Effector memory CD4-positive, alpha-beta T cell (primary cell): ENCODE results near the gene KISS1R.
"Not testable (repeated sequence)": the region's sequence is repeated elsewhere in the genome, so short reads cannot be mapped to it uniquely, and the experiment has no call there.

Experiments
- DNase-seq, 3 donors: peaks; one replicate each; pipeline ENCODE4 v3.0.0-alpha.2; 2020
- H3K27ac ChIP-seq: 2 replicates; pipeline ENCODE4 v1.7.0; 2013; ENCODE audit warnings: mild to moderate bottlenecking, low read length, moderate library complexity; ENCODE audit not compliant: insufficient read depth, poor library complexity, severe bottlenecking
- H3K27me3 ChIP-seq: replicated peaks from 2 replicates; pipeline ENCODE4 v1.7.0; 2013; ENCODE audit warnings: mild to moderate bottlenecking, low read length; ENCODE audit not compliant: insufficient read depth, control insufficient read depth, poor library complexity, severe bottlenecking
- H3K36me3 ChIP-seq: 2 replicates; pipeline ENCODE4 v1.7.0; 2013; ENCODE audit warnings: mild to moderate bottlenecking, low read length, moderate library complexity; ENCODE audit not compliant: control insufficient read depth, insufficient read depth
- H3K4me1 ChIP-seq: 2 replicates; pipeline ENCODE4 v1.7.0; 2013; ENCODE audit warnings: low read length, mild to moderate bottlenecking; ENCODE audit not compliant: control insufficient read depth, insufficient read depth, poor library complexity, severe bottlenecking
- H3K4me3 ChIP-seq: 2 replicates; pipeline ENCODE4 v1.7.0; 2013; ENCODE audit warnings: low read length, low read depth, mild to moderate bottlenecking; ENCODE audit not compliant: insufficient read depth, poor library complexity, severe bottlenecking
- H3K9me3 ChIP-seq: 2 replicates; pipeline ENCODE4 v1.7.0; 2013; ENCODE audit warnings: mild to moderate bottlenecking, low read length, moderate library complexity; ENCODE audit not compliant: control insufficient read depth

KISS1R gene

GRCh38 chr19:891421-892200 is 25.5 kb upstream of the KISS1R start:
- peak overlapping the region; percentile 87 for H3K27ac ChIP-seq
- H3K36me3 ChIP-seq = peaks cover 26% of the 10 kb centered on the region
- H3K27me3 ChIP-seq, DNase-seq, H3K9me3 ChIP-seq: not testable (repeated sequence)
- peak overlapping the region; percentile 91 for H3K4me3 ChIP-seq
- peaks cover 18% of the 10 kb centered on the region for H3K4me1 ChIP-seq

DNA sequence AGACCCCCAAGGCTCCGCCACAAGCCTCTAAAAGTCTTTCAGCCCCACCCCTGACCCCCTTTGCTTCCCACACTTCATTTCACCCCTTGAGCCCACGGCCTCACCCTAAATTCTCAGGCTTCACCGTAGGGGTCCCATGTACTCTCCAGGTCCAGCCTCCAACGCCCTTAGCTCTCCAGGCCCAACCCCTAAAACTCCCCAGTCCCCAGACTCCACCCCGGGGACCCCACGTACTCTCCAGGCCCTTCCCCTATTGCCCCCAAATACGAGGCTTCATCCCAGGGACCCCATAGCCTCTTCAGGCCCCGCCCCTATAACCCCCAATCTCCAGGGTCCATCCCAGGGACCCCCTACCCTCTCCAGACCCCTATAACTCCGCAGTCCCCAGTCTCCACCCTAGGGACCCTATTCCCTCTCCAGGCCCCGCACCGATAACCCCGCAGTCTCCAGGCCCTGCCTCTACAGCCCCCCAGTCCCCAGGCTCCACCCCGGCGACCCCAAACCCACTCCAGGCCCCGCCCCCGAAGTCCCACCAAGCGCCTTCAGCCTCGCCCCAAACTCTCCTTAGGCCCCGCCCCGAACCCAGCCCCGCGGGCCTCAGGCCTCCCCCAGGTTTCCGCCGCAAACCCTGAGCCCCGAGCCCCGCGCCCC is 24.8 kb upstream of the KISS1R start:
- Histone ChIP-seq H3K36me3 (peaks cover 29% of the 10 kb centered on the region), H3K4me3 (peak overlapping the region; percentile 91), H3K4me1 (peaks cover 18% of the 10 kb centered on the region), H3K27ac (peak overlapping the region; percentile 87), H3K9me3 (no peaks in the 10 kb centered on the region), H3K27me3 (no peaks in the 10 kb centered on the region)
- no peak for DNase-seq

- peak; percentile 85 to 89 (median 86) for DNase-seq
- Histone ChIP-seq H3K9me3 (no peaks in the 10 kb centered on the region), H3K27me3 (no peaks in the 10 kb centered on the region), H3K4me1 (peaks cover 18% of the 10 kb centered on the region), H3K36me3 (peaks cover 30% of the 10 kb centered on the region), H3K4me3 (peak within 1 kb of the TSS; percentile 91), H3K27ac (peak within 1 kb of the TSS; percentile 87)
Measured at GRCh38 chr19:892894-893689, 24.0 kb upstream of the KISS1R start, which contains the start of the genes MED16 and RNU6-9. Gene MED16, minus strand, starts transcription at chr19:893187. Its CDS starts 2,056 bp downstream, at chr19:891131. Gene RNU6-9, plus strand, starts transcription at chr19:893484.

DNA sequence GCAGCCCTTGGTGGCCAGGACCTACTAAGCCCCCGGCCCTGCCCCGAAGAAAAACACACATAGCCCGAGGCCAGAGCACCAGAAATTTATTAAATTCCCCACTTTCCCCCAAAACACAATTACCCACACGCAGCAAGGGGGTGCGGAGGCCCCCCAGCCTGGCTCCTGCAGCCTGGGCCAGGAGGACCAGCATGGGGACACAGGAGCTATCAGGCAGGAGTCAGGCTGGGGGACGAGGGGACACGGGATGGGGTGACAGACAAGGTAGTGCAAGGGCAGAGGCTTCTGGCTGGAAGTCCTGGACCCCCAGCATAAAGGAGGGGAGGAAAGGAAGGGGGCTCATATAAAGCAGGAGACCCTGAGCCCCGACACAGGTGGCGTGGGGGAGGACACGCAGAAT is 20.7 kb upstream of the KISS1R start:
- H3K9me3 ChIP-seq = no peaks in the 10 kb centered on the region
- peaks cover 37% of the 10 kb centered on the region for H3K36me3 ChIP-seq
- H3K4me3 ChIP-seq = no peak overlapping the region
- peaks cover 15% of the 10 kb centered on the region for H3K4me1 ChIP-seq
- DNase-seq = no peak
- H3K27ac ChIP-seq = no peak overlapping the region
- H3K27me3 ChIP-seq = no peaks in the 10 kb centered on the region

DNA sequence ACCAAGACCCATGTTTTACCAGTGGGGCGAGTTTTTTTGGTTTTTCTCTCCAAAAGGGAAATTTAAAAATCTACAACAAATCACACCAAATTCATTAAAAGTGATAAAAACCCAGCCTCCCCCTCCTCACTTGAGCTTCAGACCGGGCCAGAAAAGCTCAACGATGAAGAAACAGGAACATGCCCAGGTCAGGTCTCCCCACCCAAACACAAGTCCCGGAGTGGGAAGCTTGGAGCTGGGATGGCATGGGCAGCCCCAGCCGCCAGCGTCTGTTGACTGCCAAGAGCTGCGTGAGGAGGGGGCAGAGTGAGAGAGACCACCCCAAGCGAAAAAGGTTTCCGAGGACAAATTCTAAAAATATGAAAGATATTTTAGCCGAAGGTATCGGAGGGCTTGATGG is 20.1 kb upstream of the KISS1R start:
- Histone ChIP-seq H3K27ac (no peak overlapping the region), H3K27me3 (no peaks in the 10 kb centered on the region), H3K4me1 (peaks cover 12% of the 10 kb centered on the region), H3K36me3 (peaks cover 43% of the 10 kb centered on the region), H3K9me3 (no peaks in the 10 kb centered on the region), H3K4me3 (no peak overlapping the region)
- no peak for DNase-seq

- H3K27me3 ChIP-seq = no peaks in the 10 kb centered on the region
- H3K4me3 ChIP-seq = no peak overlapping the region
- peaks cover 48% of the 10 kb centered on the region for H3K36me3 ChIP-seq
- DNase-seq = no peak
- peaks cover 7% of the 10 kb centered on the region for H3K4me1 ChIP-seq
- H3K9me3 ChIP-seq = no peaks in the 10 kb centered on the region
- H3K27ac ChIP-seq = no peak overlapping the region
Measured at GRCh38 chr19:897442-898039, 19.6 kb upstream of the KISS1R start.

- Histone ChIP-seq H3K27ac (no peak overlapping the region), H3K4me1 (peaks cover 2% of the 10 kb centered on the region), H3K9me3 (no peaks in the 10 kb centered on the region), H3K4me3 (no peak overlapping the region), H3K36me3 (peaks cover 48% of the 10 kb centered on the region), H3K27me3 (no peaks in the 10 kb centered on the region)
- no peak for DNase-seq
Measured at GRCh38 chr19:898663-899062, 18.5 kb upstream of the KISS1R start.

GRCh38 chr19:899336-900042 is 17.6 kb upstream of the KISS1R start:
- H3K9me3 ChIP-seq = no peaks in the 10 kb centered on the region
- DNase-seq = no peak
- H3K4me3 ChIP-seq = no peak overlapping the region
- H3K27ac ChIP-seq = peak overlapping the region; percentile 21
- H3K4me1 ChIP-seq = no peaks in the 10 kb centered on the region
- H3K36me3 ChIP-seq = peaks cover 53% of the 10 kb centered on the region
- no peaks in the 10 kb centered on the region for H3K27me3 ChIP-seq

DNA sequence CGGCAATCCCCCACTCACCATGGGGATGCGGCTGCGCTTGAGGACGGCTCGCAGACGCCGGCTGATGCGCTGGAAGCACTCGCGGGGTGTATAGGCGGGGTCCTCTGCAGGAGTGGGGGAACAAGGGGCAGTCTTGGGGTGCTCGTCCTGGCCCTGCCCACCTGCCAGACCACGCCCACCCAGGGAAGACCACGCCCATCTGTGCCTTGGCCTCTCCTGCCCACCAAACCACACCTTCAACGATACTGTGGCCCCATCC is 17.2 kb upstream of the KISS1R start:
- Histone ChIP-seq H3K27me3 (no peaks in the 10 kb centered on the region), H3K4me1 (no peaks in the 10 kb centered on the region), H3K9me3 (no peaks in the 10 kb centered on the region), H3K36me3 (peaks cover 54% of the 10 kb centered on the region), H3K4me3 (no peak overlapping the region), H3K27ac (peak overlapping the region; percentile 21)
- no peak for DNase-seq
